ENCODE measurements around the gene NHS.

GRCh38 chrX:17448188-17448587 lies 73.2 kb downstream of the NHS start:
- no peak for TF ChIP-seq CTCF (IDR thresholded peaks at IDR 0.05)
- TF ChIP-seq POLR2A (IDR thresholded peaks at IDR 0.05), result no peak

Data from body of pancreas (tissue), 4 donors.